Stimulated activated naive CD8-positive, alpha-beta T cell treated with anti-CD3 and anti-CD28 coated beads, Interleukin-15, amount 100 ng/mL, for 72 hours (primary cell): ENCODE results near the gene VAV2.

ENCODE experiments used
- ATAC-seq: fragments of 150-1000 bp; cut with Tn5 transposase; 2 replicates; pipeline ENCODE4 v1.10.0; 2021; ENCODE audit warnings: mild to moderate bottlenecking, moderate library complexity
- DNase-seq, 2 donors: peaks; one replicate each; pipeline ENCODE4 v3.0.0; 2021 to 2022
- H3K27ac Mint-ChIP-seq, 2 donors: one replicate each; pipeline ENCODE4 v1.8.0; 2022; ENCODE audit warnings: mild to moderate bottlenecking in 2 of 2, mixed read lengths in 2 of 2, moderate library complexity in 2 of 2
- H3K27me3 Mint-ChIP-seq: one replicate; pipeline ENCODE4 v1.8.0; 2022; ENCODE audit warnings: mixed read lengths
- H3K4me1 Mint-ChIP-seq: one replicate; pipeline ENCODE4 v1.8.0; 2022; ENCODE audit warnings: mild to moderate bottlenecking, mixed read lengths
- H3K4me3 Mint-ChIP-seq, 2 donors: one replicate each; pipeline ENCODE4 v1.8.0; 2022; ENCODE audit warnings: mild to moderate bottlenecking in 2 of 2, mixed read lengths in 2 of 2, moderate library complexity in 1 of 2
- H3K9me3 Mint-ChIP-seq, 2 donors: one replicate each; pipeline ENCODE4 v1.8.0; 2022; ENCODE audit warnings: mixed read lengths in 2 of 2

VAV2 gene

DNA sequence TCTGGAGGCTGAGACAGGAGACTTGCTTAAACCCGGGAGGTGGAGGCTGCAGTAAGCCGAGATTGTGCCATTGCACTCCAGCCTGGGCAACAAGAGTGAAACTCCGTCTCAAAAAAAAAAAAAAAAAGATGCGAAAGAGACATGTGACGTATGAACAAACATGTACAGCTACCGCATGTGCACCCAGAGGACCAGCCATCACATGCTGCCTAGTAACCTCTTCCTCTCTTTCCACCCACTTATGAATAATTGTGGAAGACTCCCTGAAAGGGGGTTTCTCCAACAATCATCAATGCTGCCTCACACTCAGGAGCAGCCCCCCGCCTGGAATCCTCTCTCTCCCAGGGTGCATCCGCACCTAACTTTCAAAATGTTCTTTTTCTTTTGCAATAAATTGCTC is 256.2 kb downstream of the VAV2 start:
- DNase-seq = no peak
- H3K27me3 Mint-ChIP-seq = no peaks in the 10 kb centered on the region
- H3K27ac Mint-ChIP-seq = no peak overlapping the region
- peaks cover 18% of the 10 kb centered on the region for H3K4me1 Mint-ChIP-seq
- ATAC-seq = no peak
- H3K4me3 Mint-ChIP-seq = no peak overlapping the region
- H3K9me3 Mint-ChIP-seq = no peaks in the 10 kb centered on the region

DNA sequence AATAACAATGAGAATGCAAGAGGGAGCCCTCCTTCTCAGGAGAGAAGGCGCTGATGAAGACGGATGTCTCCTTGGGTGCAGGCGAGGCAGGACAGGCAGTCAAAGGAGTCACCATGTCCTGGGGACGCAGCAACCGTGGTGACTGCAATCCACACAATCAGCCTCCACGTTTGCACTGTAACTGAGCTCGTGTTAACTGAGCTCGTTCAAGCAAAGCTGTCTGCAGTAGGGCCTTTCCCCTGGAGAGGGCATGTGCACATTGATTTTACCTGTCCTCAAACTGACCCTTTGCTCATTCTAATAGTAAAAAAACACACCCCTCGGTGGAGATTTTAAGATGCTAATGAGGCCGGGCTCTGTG is 256.7 kb downstream of the VAV2 start:
- Mint-ChIP-seq H3K27ac (no peak overlapping the region), H3K4me3 (no peak overlapping the region), H3K27me3 (no peaks in the 10 kb centered on the region), H3K4me1 (peaks cover 18% of the 10 kb centered on the region), H3K9me3 (no peaks in the 10 kb centered on the region)
- ATAC-seq (no peak), DNase-seq (no peak)

DNA sequence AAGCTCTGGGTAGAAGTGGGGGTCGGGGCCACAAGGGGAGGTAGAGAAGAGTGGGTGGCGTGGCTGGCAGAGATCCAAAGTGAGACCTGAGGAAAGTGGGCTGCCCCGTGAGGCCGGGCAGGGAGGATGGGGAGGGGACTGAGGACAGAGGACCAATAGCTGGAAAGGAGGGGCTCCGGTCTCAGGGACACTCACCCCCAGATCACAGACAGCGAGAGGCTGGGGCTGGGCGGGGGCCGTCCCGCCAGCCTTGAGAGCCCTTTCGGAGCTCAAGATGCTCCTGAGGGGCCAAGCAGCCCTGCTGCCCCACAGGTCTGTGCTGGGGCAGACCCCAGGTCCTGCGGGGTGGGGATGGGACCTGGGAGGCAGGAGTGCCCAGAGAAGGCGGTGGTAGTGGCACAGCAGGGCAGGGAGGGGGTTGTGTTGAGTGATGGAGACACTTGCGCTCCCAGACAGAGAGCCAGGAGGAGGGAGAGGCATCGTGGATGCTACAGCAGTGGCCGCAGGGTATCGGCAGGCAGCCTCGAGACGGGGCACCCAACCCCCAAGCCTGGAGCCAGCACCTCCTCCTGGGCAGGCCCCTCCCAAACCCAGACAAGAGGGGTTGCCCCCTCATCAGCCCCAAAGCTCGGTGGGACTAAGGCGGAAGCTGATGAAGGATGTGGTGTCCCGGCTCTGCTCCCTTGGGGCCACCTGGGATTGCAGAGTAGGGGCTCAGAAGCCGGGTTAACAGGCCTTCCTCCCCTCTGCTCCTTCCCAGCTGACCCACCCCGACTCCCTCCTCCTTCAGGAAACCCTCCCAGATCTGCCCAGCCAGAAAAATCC is 257.3 kb downstream of the VAV2 start:
- Mint-ChIP-seq H3K4me1 (peaks cover 18% of the 10 kb centered on the region), H3K4me3 (no peak overlapping the region), H3K27ac (no peak overlapping the region), H3K27me3 (no peaks in the 10 kb centered on the region), H3K9me3 (no peaks in the 10 kb centered on the region)
- no peak for ATAC-seq
- DNase-seq = no peak

DNA sequence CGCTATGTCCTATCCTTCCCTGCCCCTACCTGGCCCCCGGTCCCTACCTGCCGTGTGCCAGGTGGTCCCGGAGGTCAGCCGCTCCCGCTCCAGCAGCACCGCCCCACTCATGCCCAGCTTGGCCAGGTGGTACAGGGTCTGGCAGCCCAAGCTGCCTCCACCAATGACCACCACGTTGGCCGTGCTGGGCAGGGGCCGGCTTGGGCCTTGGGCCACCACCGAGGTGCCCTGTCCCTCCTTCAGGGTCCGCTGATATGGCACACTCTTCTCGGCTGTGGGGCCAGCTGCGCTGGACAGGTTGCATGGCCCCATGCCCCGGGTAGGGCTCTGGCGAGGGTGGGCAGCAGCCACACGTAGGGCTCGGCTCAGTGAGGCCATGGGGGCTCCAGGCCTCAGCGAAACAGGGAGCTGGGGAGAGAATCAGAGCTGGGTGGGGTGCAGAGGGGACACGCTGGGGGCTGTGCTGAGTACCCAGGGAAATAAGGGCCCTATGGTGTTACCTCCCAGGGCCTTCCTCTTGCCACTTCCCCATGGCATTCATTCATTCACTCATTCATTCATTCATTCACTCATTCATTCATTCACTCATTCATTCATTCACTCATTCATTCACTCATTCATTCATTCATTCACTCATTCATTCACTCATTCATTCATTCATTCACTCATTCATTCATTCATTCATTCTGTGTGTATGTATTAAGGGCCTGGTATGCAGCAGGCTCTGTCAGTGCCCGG is 258.2 kb downstream of the VAV2 start:
- DNase-seq (no peak), ATAC-seq (no peak)
- Mint-ChIP-seq H3K4me3 (no peak overlapping the region), H3K4me1 (peaks cover 17% of the 10 kb centered on the region), H3K27ac (no peak overlapping the region), H3K27me3 (no peaks in the 10 kb centered on the region), H3K9me3 (no peaks in the 10 kb centered on the region)

DNA sequence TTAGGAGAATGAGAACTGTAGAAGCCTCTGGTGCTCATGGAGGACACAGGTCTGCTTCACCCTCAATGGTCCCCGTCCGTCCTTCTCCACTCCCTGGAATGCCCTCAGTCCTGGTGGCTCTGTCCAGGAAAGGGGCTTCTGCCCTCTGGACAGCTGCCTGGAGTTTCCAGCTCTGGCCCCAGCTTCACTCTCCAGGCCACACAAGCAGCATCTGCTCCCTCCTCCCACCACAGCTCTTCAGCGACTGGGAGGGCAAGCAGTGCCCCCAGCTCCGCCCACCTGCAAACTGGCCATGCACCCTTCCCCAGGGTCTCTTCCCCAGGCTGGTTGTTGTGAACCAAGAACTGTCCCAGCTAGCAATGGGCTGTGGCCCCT is 258.7 kb downstream of the VAV2 start:
- ATAC-seq (no peak), DNase-seq (no peak)
- Mint-ChIP-seq H3K9me3 (no peaks in the 10 kb centered on the region), H3K4me1 (peaks cover 11% of the 10 kb centered on the region), H3K27me3 (no peaks in the 10 kb centered on the region), H3K27ac (no peak overlapping the region), H3K4me3 (no peak overlapping the region)

DNA sequence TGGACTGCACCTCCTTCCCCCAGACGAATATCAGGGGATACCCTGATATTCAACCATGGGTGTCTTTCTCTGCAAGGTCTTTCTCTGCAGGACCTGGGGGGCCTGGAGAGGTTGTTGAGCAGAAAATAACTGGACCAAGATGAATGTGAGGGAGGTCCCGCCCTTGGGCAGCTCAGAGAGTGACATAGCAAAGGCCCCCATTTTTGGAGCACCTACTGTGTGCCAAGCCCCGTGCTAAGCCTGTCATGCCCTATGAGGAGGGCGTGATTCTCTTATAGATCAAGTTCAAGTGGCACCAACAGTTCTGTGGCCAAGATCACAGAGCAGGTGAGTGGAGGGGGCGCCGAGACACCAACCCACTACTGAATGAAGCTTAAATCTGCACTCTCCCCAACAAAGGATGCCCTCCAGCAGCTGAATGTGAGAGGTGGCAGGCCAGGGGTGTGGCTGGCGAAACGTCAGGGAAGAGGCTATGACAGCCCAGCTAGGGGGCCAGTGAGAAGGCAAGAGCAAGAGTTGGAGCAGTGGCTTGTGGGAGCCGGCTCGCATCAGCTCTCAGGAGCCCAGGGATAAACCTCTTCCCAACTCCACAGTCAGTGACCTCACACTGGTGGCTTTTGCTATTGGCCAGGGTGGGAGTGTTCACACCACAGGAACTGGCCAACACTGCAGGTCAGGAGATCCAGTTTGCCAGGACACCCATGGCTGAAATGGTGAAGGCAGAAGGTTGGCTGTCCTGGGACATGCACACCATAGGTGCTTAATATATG is 259.3 kb downstream of the VAV2 start:
- Mint-ChIP-seq H3K9me3 (no peaks in the 10 kb centered on the region), H3K27me3 (no peaks in the 10 kb centered on the region), H3K27ac (no peak overlapping the region), H3K4me1 (peaks cover 5% of the 10 kb centered on the region), H3K4me3 (no peak overlapping the region)
- no peak for DNase-seq
- no peak for ATAC-seq

DNA sequence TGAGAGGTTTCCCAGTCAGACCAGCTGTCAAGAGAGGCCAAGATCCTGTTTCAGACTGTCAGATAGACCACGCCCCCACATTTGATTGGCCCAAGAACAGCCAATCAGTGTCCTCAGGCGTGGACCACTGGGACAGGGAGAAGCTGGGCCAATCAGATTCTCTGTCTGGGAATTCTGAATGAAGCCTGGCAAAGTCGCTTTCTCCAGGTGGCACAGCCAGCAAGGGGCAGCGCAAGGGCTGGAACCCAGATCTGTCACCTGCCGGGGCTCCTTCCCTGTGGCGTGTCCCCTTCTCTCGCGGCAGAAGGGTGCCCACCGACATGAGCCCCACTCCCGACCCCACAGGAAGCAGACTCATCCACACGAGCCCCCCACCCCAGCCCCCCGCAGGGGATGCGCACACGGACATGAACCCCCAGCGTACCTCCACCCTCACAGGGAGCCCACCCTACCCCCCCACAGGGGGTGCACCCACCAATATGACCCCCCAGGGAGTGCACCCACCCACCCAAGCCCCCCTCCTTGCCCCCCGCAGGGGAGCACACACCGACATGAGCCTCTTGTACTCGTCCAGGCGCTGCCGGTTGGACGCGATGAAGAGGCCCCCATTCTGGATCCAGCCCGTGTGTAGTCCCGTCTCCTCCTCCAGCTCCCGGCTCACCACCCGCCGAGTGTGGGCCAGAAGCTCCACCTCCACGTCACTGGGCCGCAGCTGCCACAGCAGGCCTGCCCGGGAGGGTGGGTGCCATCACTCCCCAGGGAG is 260.1 kb downstream of the VAV2 start:
- no peak overlapping the region for H3K27ac Mint-ChIP-seq
- H3K4me1 Mint-ChIP-seq = peaks cover 1% of the 10 kb centered on the region
- no peak overlapping the region for H3K4me3 Mint-ChIP-seq
- ATAC-seq (no peak), DNase-seq (no peak)
- H3K9me3 Mint-ChIP-seq = no peaks in the 10 kb centered on the region
- peaks cover under 1% of the 10 kb centered on the region for H3K27me3 Mint-ChIP-seq

DNA sequence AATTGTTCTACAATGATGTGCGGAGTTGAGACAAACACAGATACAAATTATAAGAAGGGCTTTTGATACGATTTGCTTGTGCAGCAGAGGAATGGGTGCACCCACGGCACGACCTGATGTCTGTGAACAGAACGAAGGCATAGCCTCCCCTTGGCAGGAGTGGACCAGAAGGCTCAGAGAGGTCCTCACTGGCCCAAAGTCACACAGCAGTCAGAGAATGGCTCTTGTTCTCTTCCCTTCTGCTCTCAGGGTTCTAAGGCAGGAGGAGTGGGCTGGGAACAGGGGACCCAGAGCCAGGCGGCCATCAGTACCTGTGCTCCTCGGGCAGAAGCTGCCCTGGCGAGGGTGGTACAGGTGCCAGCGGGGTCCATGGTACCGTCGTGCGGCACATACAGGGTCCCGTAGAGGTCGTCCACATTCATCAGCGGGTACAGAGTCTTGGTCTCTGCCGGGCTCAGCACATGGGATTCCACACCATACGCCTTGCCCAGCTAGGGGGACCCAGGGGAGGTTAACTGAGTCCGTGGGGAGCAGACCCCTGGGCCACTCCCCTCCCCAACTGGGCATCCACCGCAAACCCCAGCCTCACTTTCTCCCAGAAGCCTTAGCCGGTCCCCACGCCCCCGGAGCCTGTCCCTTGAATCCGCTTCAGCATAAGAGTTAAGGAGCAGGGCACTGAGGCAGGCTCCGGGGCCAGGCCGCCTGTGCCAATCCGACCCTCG is 261.0 kb downstream of the VAV2 start:
- Mint-ChIP-seq H3K4me1 (peaks cover 9% of the 10 kb centered on the region), H3K27me3 (peaks cover 8% of the 10 kb centered on the region), H3K4me3 (no peak overlapping the region), H3K9me3 (no peaks in the 10 kb centered on the region), H3K27ac (no peak overlapping the region)
- no peak for DNase-seq
- no peak for ATAC-seq

DNA sequence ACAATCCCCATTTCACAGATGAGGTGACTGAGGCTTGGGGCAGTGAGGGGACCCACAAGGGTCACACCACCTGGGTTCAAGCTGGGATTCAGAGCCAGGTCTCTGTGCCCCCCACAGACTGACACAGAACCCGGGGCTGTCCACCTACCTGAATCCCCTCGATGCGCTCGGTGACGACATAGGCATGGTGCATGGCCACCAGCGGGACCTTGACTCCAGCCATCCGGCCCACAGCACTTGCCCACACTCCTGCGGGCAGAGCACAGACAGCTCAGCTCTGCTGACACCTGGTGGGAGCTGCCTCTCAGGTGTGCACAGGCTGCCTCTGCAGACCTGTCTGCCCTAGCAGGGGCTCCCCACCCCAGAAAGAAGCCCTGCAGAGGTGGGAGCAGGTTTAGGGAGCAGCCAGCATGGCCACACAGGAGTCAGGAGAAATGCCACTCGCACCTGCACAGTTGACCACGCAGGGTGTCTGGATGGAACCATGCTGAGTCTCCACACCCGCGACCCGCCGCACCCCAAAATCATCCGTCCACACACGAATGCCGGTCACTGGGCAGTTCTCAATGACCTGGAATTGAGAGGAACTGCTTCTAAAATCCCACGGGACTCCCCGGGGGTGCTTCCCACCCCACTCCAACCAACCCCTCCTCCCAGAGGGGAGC is 262.4 kb downstream of the VAV2 start:
- no peak overlapping the region for H3K27ac Mint-ChIP-seq
- ATAC-seq = no peak
- DNase-seq = no peak
- no peaks in the 10 kb centered on the region for H3K9me3 Mint-ChIP-seq
- H3K4me3 Mint-ChIP-seq = no peak overlapping the region
- peaks cover 9% of the 10 kb centered on the region for H3K4me1 Mint-ChIP-seq
- H3K27me3 Mint-ChIP-seq = peaks cover 8% of the 10 kb centered on the region

DNA sequence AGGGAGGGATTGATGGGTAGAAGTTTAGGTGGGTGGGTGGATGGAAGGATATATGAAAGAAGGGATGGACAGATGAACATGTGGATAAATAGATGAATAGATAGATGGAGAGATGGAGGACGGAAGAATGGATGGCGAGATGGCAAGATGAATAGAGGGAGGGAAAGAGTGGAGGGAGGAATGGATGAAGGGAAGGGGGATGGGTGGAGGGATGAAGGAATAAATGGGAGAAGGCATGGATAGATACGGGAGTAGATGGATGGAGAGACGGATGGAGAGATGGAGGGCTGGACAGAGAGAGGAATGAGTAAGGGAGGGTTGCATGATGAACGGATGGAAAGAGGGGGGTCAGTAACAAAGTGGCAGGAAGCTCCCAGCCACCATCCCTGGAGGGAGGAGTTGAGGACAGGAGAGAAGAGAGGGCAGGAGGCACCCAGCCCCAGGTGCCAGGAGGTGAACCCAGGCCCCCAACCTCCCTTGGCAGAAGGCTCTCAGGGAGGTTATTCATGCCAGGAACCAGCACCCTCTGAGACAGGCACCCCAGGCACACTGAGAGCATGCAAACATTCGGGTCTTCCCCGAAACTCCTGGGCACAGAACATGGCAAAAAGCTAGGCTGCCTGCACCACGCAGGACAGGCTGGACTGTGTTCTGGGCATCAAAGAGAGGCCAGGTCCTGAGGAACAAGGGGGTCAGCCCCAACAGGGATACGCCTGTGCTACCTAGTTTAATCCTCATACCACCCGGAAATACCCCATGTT is 263.1 kb downstream of the VAV2 start:
- DNase-seq (no peak), ATAC-seq (no peak)
- peaks cover 9% of the 10 kb centered on the region for H3K4me1 Mint-ChIP-seq
- H3K27me3 Mint-ChIP-seq = peaks cover 8% of the 10 kb centered on the region
- no peaks in the 10 kb centered on the region for H3K9me3 Mint-ChIP-seq
- H3K27ac Mint-ChIP-seq = peak overlapping the region in 1 of 2 donors; percentile 14
- H3K4me3 Mint-ChIP-seq = no peak overlapping the region

DNA sequence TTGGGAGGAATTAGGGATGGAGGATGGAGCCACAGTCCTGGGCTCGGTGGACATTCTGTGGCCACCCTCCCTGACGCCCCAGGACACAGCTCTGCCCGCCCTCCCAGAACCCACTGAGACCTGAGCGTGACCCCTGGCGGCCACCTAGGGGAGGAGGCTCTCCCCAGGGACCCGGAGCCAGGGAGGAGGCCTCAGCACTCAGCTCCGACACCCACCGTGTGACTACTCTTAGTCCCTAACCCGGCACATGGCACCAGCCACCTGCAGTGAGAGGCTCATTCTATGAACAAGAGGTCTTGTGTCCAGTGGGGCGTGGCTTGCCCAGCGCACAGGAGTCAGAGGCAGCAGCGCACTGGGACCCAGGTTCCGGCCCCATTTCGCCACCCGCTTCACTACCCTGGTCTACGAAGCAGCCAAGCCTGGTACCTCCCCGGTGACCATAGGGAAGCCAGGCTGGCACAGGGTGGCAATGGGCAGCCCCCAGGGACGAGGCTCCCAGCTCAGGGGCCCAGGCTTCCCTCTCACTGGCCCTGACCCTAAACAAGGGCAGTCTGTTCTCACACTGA is 264.2 kb downstream of the VAV2 start:
- no peak for DNase-seq
- no peak overlapping the region for H3K27ac Mint-ChIP-seq
- no peak for ATAC-seq
- H3K4me3 Mint-ChIP-seq = no peak overlapping the region
- H3K9me3 Mint-ChIP-seq = no peaks in the 10 kb centered on the region
- H3K27me3 Mint-ChIP-seq = peaks cover 8% of the 10 kb centered on the region
- H3K4me1 Mint-ChIP-seq = peaks cover 9% of the 10 kb centered on the region

DNA sequence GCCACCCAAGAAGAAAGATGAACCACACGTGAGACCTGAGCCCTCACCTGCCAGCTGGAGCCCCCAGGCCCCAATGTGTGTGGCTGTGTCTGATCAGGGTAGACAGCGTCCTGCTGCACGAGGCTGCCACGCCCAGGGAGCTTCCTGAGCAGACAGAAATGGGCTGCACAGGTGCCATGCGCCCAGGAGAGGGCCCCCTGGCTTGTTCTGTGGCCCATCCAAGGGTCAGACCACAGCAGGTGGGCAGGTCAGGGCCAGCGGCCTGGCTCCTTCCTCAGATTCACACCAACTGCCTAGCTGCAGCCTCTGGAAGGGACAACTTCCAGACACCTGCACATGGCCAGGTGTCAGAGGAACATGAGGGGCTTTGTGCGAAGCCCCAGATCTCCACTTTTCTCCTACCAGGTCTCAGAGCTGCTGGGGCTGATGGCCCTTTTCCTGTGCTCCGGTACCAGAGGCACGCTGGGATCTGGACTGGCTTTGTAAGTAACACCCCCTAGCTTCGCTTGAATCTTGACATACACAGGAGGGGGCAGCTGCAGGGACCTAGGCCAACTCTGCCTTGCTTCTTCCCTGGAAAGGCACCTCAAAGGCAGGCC is 264.7 kb downstream of the VAV2 start:
- DNase-seq = no peak
- ATAC-seq = peak; percentile 35
- no peaks in the 10 kb centered on the region for H3K9me3 Mint-ChIP-seq
- peaks cover 8% of the 10 kb centered on the region for H3K27me3 Mint-ChIP-seq
- H3K27ac Mint-ChIP-seq = no peak overlapping the region
- peaks cover 9% of the 10 kb centered on the region for H3K4me1 Mint-ChIP-seq
- no peak overlapping the region for H3K4me3 Mint-ChIP-seq
